Thoracic aorta endothelial cell (primary cell): ENCODE data around the gene ENHO. TPM values are rescaled to one million over a fixed set of nuclear protein-coding genes. Genes with fewer than 3 reads are reported as not detected.

Source experiments
- small RNA-seq: library from RNA; depleted of rRNA; stranded (forward); fragments of <200 nt; gene quantifications from one replicate; pipeline ENCODE3, GENCODE V24; 2012
- total RNA-seq: library from RNA; depleted of rRNA; stranded (reverse); fragments of >200 nt; gene quantifications from 2 replicates; pipeline ENCODE4 v1.2.3, GENCODE V29; 2012

ENHO gene
- 0.22 TPM in 1 of 2 replicates, not detected in the other for total RNA-seq

GRCh38 chr9:34522971-34523797, at the start of gene ENHO:
Gene ENHO, minus strand, starts transcription at chr9:34522990. Its CDS starts 1,295 bp downstream, at chr9:34521695.

Small RNAs within 50 kb of the gene (small RNA-seq; reads per million reads assigned to genes)
- gene RN7SKP24, result not detected

Other genes with a start within 250 kb of the ENHO start
- gene KIF24, start 193.7 kb downstream of the ENHO start, total RNA-seq, result 4.1 and 7.3 TPM in 2 replicates
- gene NUDT2, start 193.4 kb downstream of the ENHO start, total RNA-seq, result 9.7 and 32.8 TPM in 2 replicates
- 2.8 and 5.2 TPM in 2 replicates for gene MYORG, start 146.1 kb downstream of the ENHO start, total RNA-seq
- 18.8 and 25.6 TPM in 2 replicates for gene FAM219A, start 64.4 kb downstream of the ENHO start, total RNA-seq
- 0.07 TPM in 1 of 2 replicates, not detected in the other for gene DNAI1, start 64.2 kb downstream of the ENHO start, total RNA-seq
- gene CNTFR, start 66.7 kb upstream of the ENHO start, total RNA-seq, result not detected in 2 replicates
- gene RPP25L, start 89.1 kb upstream of the ENHO start, total RNA-seq, result 13.6 and 16.2 TPM in 2 replicates
- 62.6 and 71.4 TPM in 2 replicates for gene DCTN3, start 97.5 kb upstream of the ENHO start, total RNA-seq
- 0.07 TPM in 1 of 2 replicates, not detected in the other for gene ARID3C, start 106.1 kb upstream of the ENHO start, total RNA-seq
- gene SIGMAR1, start 114.8 kb upstream of the ENHO start, total RNA-seq, result 73.8 and 123 TPM in 2 replicates
- 22.5 and 26.9 TPM in 2 replicates for gene GALT, start 123.7 kb upstream of the ENHO start, total RNA-seq
- 4.8 and 5.7 TPM in 2 replicates for gene IL11RA, start 129.2 kb upstream of the ENHO start, total RNA-seq
- not detected in 2 replicates for gene CCL27, start 139.7 kb upstream of the ENHO start, total RNA-seq
- gene CCL19, start 168.3 kb upstream of the ENHO start, total RNA-seq, result not detected in 2 replicates
- gene CCL21, start 187.1 kb upstream of the ENHO start, total RNA-seq, result not detected in 2 replicates